Iris pigment epithelial cell (primary cell): Measurements from ENCODE around the gene CCNQ.

Experiments used
- DNase-seq: peaks from one replicate; pipeline ENCODE4 v3.0.0-alpha.2; 2011; ENCODE audit warnings: low read depth

Gene CCNQ

DNA sequence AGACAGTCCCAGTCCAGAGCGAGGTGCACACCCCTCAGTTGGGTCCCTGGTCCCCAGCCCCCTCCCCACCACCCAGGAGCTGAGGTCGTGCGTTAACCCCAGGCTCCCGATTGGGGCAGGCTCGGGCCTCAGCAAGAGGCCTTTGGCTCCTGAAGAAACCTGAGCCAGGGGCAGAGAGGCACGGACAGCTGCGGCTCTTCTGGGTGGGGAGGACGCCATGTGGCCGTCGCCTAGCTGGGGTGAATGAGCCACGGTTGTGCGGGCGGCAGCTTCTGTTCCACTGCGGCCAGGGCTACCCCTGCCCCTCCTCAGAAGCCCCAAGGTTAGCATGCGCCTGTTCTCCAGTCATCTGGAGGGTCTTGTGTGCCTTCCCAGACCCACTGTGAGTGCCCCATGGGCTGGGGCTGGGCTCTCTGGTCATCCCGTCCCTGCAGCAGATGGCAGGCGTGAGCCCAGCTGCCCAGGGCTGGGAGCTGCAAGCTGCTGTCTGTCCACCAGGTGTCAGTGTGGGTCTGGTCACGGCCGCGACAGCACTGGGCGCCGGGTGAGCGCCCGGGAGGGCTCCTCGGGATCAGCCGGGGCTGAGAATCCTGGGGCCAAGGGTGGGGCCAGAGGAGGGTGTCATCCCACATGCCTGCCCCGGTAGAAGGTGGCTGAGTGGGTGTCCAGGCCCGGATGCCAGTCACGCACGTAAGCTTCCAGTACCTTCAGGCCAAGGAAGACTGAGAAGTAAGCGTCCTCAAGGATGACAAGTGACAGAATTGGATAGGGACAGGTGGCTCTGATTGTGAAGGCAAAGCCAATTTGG is 59.6 kb downstream of the CCNQ start:
- peak; percentile 52 for DNase-seq

DNA sequence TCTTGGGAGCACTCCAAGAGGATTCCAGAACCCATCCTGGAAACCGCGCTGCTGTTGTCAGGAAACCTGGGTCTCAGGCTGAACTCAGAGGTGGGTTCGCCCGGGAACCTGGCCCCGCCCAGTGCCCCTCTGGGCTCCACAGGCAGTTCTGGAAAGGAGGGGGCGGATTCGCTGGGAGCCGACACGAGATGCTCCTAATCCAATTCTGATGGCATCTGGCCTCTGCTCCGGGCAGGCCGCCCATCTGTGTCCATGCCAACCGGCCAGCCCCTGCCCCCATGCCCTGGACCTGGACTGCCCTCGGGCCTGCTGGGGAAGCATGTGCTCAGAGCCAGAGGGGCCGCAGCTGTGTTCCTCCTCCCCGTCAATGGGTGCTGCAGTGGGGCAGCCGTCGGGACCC is 60.5 kb downstream of the CCNQ start:
- DNase-seq: no peak
